ENCODE measurements around the gene LGR4. TPM values are rescaled to one million over a fixed set of nuclear protein-coding genes. Genes with fewer than 3 reads are reported as not detected.

The LGR4 gene
- total and polyA plus RNA-seq, 10 of the 15 experiments (the other 5 are each of a cell fraction or from before 2014, with no cell fraction given): under 0.01 to 0.64 (median 0.04) TPM; not detected in 5

DNA sequence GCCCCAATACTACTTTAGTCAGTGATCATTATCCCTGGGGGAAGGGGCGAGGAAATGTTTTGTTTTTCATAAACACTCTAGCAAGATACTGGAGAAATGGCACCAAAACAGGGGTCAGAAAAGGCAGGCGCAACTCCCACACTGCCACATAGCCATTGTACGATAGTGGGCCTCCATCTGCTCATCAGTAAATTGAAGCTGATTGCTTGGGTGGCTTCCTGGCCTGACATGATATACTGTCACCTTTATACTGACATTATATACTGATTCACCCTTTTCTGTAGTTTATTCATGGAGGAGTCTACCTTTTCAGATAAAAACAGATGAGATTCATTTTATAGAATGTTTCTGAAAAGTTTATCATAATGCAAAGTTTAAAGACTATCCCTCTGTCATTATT lies 57.9 kb downstream of the LGR4 start:
- FAIRE-seq (no peak), DNase-seq (ENCODE audit: low read depth, low spot score) (no peak), ATAC-seq (no peak)
- H3K36me3 ChIP-seq (ENCODE audit: control insufficient read depth in 2 of 2, insufficient read depth in 2 of 2, low read length in 1 of 2): no peaks in the 10 kb centered on the region
- H3K79me2 ChIP-seq (ENCODE audit: control insufficient read depth, insufficient read depth, low read length): no peaks in the 10 kb centered on the region
- WGBS (ENCODE audit: insufficient coverage, insufficient replicate concordance, low lambda C conversion rate, missing lambda C conversion rate): 30% methylated on average over 3 of the region's 3 CpGs
- ChIA-PET POLR2A (no interaction called here), RAD21 (ENCODE audit: unreplicated experiment) (no interaction called here), CTCF (interaction anchor here (0.6 to 1.5 kb wide), 4 partner anchors 71 to 186 kb away, joined by 3 to 4 read pairs (median 3); no protein-coding TSS in a partner anchor), SMC1A (ENCODE audit: uncharacterized antibody, unreplicated experiment) (interaction anchor here (1.7 to 1.8 kb wide), 2 partner anchors 8 to 13 kb away, joined by 4 to 6 read pairs; no protein-coding TSS in a partner anchor)
- H3K27me3 ChIP-seq (replicated peaks in 1 of 2; ENCODE audit: control insufficient read depth in 2 of 2, insufficient read depth in 2 of 2, low read length in 1 of 2): no peaks in the 10 kb centered on the region
- H3K4me1 ChIP-seq (ENCODE audit: control insufficient read depth, insufficient read depth, low read length): no peaks in the 10 kb centered on the region
- no peaks in the 10 kb centered on the region for H4K20me1 ChIP-seq (ENCODE audit: control insufficient read depth, insufficient read depth)
- no peak overlapping the region for H3K27ac ChIP-seq (ENCODE audit: control insufficient read depth, insufficient read depth)
- H3K4me2 ChIP-seq (ENCODE audit: control insufficient read depth, insufficient read depth): no peak overlapping the region
- no peak overlapping the region for H2AFZ ChIP-seq (ENCODE audit: control insufficient read depth, low read depth, low read length)
- no peak overlapping the region for H3K9ac ChIP-seq (ENCODE audit: control insufficient read depth, insufficient read depth, low read length)
- no TSS peak for BruUV-seq (replicated peaks)
- in situ Hi-C loops (cut with MboI) (no loop called here), intact Hi-C loops (cut with micrococcal nuclease; ENCODE audit: unreplicated experiment) (no loop called here)
- H3K9me3 ChIP-seq (replicated peaks; ENCODE audit: control insufficient read depth, insufficient read depth, low read length): no peaks in the 10 kb centered on the region
- H3K4me3 ChIP-seq: no peak overlapping the region
- TF ChIP-seq, protein P1, sequence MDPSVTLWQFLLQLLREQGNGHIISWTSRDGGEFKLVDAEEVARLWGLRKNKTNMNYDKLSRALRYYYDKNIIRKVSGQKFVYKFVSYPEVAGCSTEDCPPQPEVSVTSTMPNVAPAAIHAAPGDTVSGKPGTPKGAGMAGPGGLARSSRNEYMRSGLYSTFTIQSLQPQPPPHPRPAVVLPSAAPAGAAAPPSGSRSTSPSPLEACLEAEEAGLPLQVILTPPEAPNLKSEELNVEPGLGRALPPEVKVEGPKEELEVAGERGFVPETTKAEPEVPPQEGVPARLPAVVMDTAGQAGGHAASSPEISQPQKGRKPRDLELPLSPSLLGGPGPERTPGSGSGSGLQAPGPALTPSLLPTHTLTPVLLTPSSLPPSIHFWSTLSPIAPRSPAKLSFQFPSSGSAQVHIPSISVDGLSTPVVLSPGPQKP (IDR thresholded peaks at IDR 0.05; ENCODE audit: low read depth, low read length): no peak
- TF ChIP-seq, protein P2, sequence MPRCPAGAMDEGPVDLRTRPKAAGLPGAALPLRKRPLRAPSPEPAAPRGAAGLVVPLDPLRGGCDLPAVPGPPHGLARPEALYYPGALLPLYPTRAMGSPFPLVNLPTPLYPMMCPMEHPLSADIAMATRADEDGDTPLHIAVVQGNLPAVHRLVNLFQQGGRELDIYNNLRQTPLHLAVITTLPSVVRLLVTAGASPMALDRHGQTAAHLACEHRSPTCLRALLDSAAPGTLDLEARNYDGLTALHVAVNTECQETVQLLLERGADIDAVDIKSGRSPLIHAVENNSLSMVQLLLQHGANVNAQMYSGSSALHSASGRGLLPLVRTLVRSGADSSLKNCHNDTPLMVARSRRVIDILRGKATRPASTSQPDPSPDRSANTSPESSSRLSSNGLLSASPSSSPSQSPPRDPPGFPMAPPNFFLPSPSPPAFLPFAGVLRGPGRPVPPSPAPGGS (IDR thresholded peaks at IDR 0.05; ENCODE audit: borderline replicate concordance, insufficient read depth, low read depth, low read length, poor library complexity, severe bottlenecking): no peak
- TF ChIP-seq CREM (IDR thresholded peaks at IDR 0.05; ENCODE audit: low read depth) (no peak), HDAC6 (IDR thresholded peaks at IDR 0.05; ENCODE audit: unreplicated experiment) (no peak), RUNX3 (IDR thresholded peaks at IDR 0.05; ENCODE audit: low read length) (no peak), IRF4 (IDR thresholded peaks at IDR 0.05; ENCODE audit: low read depth, low read length) (no peak), CHD4 (IDR thresholded peaks at IDR 0.05) (no peak), MTA3 (IDR thresholded peaks at IDR 0.05; ENCODE audit: borderline replicate concordance, low read length) (no peak), RB1 (IDR thresholded peaks at IDR 0.05; ENCODE audit: borderline replicate concordance) (no peak), SMAD5 (IDR thresholded peaks at IDR 0.05; ENCODE audit: low read depth) (no peak), KLF5 (IDR thresholded peaks at IDR 0.05; ENCODE audit: partially characterized antibody) (no peak), ZZZ3 (IDR thresholded peaks at IDR 0.05; ENCODE audit: control insufficient read depth, insufficient read length, low read depth) (no peak)
- TF ChIP-seq, protein P3, sequence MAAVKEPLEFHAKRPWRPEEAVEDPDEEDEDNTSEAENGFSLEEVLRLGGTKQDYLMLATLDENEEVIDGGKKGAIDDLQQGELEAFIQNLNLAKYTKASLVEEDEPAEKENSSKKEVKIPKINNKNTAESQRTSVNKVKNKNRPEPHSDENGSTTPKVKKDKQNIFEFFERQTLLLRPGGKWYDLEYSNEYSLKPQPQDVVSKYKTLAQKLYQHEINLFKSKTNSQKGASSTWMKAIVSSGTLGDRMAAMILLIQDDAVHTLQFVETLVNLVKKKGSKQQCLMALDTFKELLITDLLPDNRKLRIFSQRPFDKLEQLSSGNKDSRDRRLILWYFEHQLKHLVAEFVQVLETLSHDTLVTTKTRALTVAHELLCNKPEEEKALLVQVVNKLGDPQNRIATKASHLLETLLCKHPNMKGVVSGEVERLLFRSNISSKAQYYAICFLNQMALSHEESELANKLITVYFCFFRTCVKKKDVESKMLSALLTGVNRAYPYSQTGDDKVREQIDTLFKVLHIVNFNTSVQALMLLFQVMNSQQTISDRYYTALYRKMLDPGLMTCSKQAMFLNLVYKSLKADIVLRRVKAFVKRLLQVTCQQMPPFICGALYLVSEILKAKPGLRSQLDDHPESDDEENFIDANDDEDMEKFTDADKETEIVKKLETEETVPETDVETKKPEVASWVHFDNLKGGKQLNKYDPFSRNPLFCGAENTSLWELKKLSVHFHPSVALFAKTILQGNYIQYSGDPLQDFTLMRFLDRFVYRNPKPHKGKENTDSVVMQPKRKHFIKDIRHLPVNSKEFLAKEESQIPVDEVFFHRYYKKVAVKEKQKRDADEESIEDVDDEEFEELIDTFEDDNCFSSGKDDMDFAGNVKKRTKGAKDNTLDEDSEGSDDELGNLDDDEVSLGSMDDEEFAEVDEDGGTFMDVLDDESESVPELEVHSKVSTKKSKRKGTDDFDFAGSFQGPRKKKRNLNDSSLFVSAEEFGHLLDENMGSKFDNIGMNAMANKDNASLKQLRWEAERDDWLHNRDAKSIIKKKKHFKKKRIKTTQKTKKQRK (IDR thresholded peaks at IDR 0.05; ENCODE audit: low read depth, low read length): no peak
- TF ChIP-seq, protein P4, sequence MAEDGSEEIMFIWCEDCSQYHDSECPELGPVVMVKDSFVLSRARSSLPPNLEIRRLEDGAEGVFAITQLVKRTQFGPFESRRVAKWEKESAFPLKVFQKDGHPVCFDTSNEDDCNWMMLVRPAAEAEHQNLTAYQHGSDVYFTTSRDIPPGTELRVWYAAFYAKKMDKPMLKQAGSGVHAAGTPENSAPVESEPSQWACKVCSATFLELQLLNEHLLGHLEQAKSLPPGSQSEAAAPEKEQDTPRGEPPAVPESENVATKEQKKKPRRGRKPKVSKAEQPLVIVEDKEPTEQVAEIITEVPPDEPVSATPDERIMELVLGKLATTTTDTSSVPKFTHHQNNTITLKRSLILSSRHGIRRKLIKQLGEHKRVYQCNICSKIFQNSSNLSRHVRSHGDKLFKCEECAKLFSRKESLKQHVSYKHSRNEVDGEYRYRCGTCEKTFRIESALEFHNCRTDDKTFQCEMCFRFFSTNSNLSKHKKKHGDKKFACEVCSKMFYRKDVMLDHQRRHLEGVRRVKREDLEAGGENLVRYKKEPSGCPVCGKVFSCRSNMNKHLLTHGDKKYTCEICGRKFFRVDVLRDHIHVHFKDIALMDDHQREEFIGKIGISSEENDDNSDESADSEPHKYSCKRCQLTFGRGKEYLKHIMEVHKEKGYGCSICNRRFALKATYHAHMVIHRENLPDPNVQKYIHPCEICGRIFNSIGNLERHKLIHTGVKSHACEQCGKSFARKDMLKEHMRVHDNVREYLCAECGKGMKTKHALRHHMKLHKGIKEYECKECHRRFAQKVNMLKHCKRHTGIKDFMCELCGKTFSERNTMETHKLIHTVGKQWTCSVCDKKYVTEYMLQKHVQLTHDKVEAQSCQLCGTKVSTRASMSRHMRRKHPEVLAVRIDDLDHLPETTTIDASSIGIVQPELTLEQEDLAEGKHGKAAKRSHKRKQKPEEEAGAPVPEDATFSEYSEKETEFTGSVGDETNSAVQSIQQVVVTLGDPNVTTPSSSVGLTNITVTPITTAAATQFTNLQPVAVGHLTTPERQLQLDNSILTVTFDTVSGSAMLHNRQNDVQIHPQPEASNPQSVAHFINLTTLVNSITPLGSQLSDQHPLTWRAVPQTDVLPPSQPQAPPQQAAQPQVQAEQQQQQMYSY (CRISPR knock-in tag; IDR thresholded peaks at IDR 0.05): no peak

Measured in GM12878 (cell line).